K562 (cell line): ENCODE results near the gene PTCRA. TPM values are rescaled to one million over a fixed set of nuclear protein-coding genes. Genes with fewer than 3 reads are reported as not detected.

ENCODE experiments used
- ATAC-seq: fragments of 200-7000 bp; cut with Tn5 transposase; 3 replicates; pipeline ENCODE4 v1.9.1; 2020; ENCODE audit warnings: moderate library complexity
- BruUV-seq: library from RNA; stranded (reverse); fragments of 400-500 nt; replicated peaks from 2 replicates; lab custom pipeline; 2021; lab: Mats Ljungman, UMichigan
- CTCF ChIA-PET: fragments of 300-600 bp; formaldehyde crosslinking; extraction: SDS; loops from one replicate; lab custom pipeline; 2021; ENCODE audit warnings: low intra/inter-chr PET ratio; lab: Yijun Ruan, JAX
- POLR2A ChIA-PET: fragments of 300-600, 350-650 bp; sonication (Branson Sonifier 250); formaldehyde crosslinking; extraction: SDS; loops from one replicate; lab custom pipeline; 2021; ENCODE audit warnings: antibody characterized with exemption, inconsistent platforms; lab: Yijun Ruan, JAX
- DNase-seq, 4 experiments: peaks; one replicate each; pipeline versions ENCODE4 v3.0.0 to v3.0.0-alpha.2; 2011 to 2018; ENCODE audit warnings: low spot score in 3 of 4, mixed read lengths in 3 of 4; ENCODE audit errors: extremely low read depth in 1 of 4
- FAIRE-seq: peaks from 2 replicates; lab custom pipeline; 2011; peaks lifted over from hg19 to GRCh38; lab: Jason Lieb, UNC
- H2AFZ ChIP-seq: 2 replicates; pipeline ENCODE4 v1.6.0; 2011; ENCODE audit warnings: low read depth, low read length, control low read depth, inconsistent platforms
- H3K27ac ChIP-seq: fragments of 200-600 bp; 3 replicates; pipeline ENCODE4 v1.8.0; 2011; ENCODE audit warnings: low read depth, mild to moderate bottlenecking, control low read depth, inconsistent platforms, low read length, moderate library complexity, mixed read lengths; ENCODE audit errors: extremely low read depth
- H3K27me3 ChIP-seq, 2 experiments: fragments of 300-600 bp in 1 of 2; 2 replicates in 1 of 2; 3 replicates in 1 of 2; pipeline versions ENCODE4 v1.6.0 to v1.8.0; 2011; ENCODE audit warnings: inconsistent platforms in 2 of 2, low read length in 2 of 2, mild to moderate bottlenecking in 1 of 2, mixed read lengths in 1 of 2, moderate library complexity in 1 of 2; ENCODE audit not compliant: control insufficient read depth in 2 of 2, insufficient read depth in 2 of 2
- H3K36me3 ChIP-seq: fragments of 300-600 bp; 3 replicates; pipeline ENCODE4 v1.8.0; 2011; ENCODE audit warnings: mild to moderate bottlenecking, low read length, inconsistent platforms; ENCODE audit not compliant: control insufficient read depth, insufficient read depth
- H3K4me1 ChIP-seq, 2 experiments: fragments of 200-600 bp in 1 of 2; replicated peaks in 1 of 2; 2 replicates in 1 of 2; 3 replicates in 1 of 2; pipeline versions ENCODE4 v1.5.1 to v1.8.0; 2011; ENCODE audit warnings: inconsistent platforms in 2 of 2, low read length in 2 of 2, mild to moderate bottlenecking in 1 of 2, mixed read lengths in 1 of 2, moderate library complexity in 1 of 2; ENCODE audit not compliant: control insufficient read depth in 2 of 2, insufficient read depth in 2 of 2
- H3K4me2 ChIP-seq: 2 replicates; pipeline ENCODE4 v1.6.1; 2011; ENCODE audit warnings: low read length, control low read depth, inconsistent platforms, mixed read lengths; ENCODE audit not compliant: insufficient read depth
- H3K4me3 ChIP-seq: fragments of 200-600 bp; sonication (generic), shearing (Covaris generic); 2 replicates; pipeline ENCODE4 v1.5.1; 2016; ENCODE audit warnings: control low read depth, inconsistent platforms
- H3K79me2 ChIP-seq: fragments of 200-600 bp; 3 replicates; pipeline ENCODE4 v1.8.0; 2011; ENCODE audit warnings: low read length, inconsistent platforms; ENCODE audit not compliant: control insufficient read depth, insufficient read depth
- H3K9ac ChIP-seq, 2 experiments: 2 replicates each; pipeline versions ENCODE4 v1.6.0 to v1.6.1; 2011; ENCODE audit warnings: low read depth in 2 of 2, low read length in 2 of 2, control low read depth in 1 of 2, inconsistent platforms in 1 of 2, mild to moderate bottlenecking in 1 of 2, mixed read lengths in 1 of 2; ENCODE audit not compliant: insufficient read depth in 1 of 2
- H3K9me1 ChIP-seq: one replicate; pipeline ENCODE4 v1.6.0; 2011; ENCODE audit warnings: inconsistent platforms, mild to moderate bottlenecking, low read length, moderate library complexity; ENCODE audit not compliant: control insufficient read depth, insufficient read depth
- H3K9me3 ChIP-seq: replicated peaks from 2 replicates; pipeline ENCODE4 v1.5.1; 2011; ENCODE audit warnings: low read depth, low read length, inconsistent platforms; ENCODE audit not compliant: control insufficient read depth, insufficient read depth
- H4K20me1 ChIP-seq: replicated peaks from 2 replicates; pipeline ENCODE4 v1.6.1; 2011; ENCODE audit warnings: low read length, inconsistent platforms, mixed read lengths; ENCODE audit not compliant: control insufficient read depth, insufficient read depth
- CBX5 ChIP-seq: IDR thresholded peaks from 2 replicates; pipeline ENCODE4 v1.6.1; 2014; ENCODE audit warnings: low read depth, borderline replicate concordance
- CC2D1A ChIP-seq: fragments of 450-650 bp; IDR thresholded peaks from 2 replicates; pipeline ENCODE4 v1.6.1; 2017; ENCODE audit warnings: mild to moderate bottlenecking
- GABPB1 ChIP-seq: sonication (generic); formaldehyde crosslinking; IDR thresholded peaks from 2 replicates; pipeline ENCODE4 v1.8.0; 2022; ENCODE audit warnings: mild to moderate bottlenecking, missing genetic modification reagents
- HBP1 ChIP-seq: fragments of 450-650 bp; formaldehyde crosslinking; IDR thresholded peaks from 2 replicates; pipeline ENCODE4 v1.4.0; 2022; ENCODE audit warnings: missing genetic modification characterization
- HEY1 ChIP-seq: fragments of 250-450 bp; sonication (Bioruptor Pico); IDR thresholded peaks from 2 replicates; pipeline ENCODE4 v1.5.0; 2020; ENCODE audit warnings: mild to moderate bottlenecking, moderate library complexity, borderline replicate concordance
- NFE2L1 ChIP-seq: fragments of 450-650 bp; IDR thresholded peaks from 2 replicates; pipeline ENCODE4 v1.6.1; 2016; ENCODE audit warnings: missing genetic modification characterization, low read depth, mild to moderate bottlenecking, missing compliant biosample characterization, moderate library complexity, borderline replicate concordance
- PHB ChIP-seq: fragments of 250-450 bp; sonication (Bioruptor Pico); IDR thresholded peaks from 2 replicates; pipeline ENCODE4 v1.5.0; 2021
- POLR2G ChIP-seq: fragments of 200-400 bp; formaldehyde crosslinking; IDR thresholded peaks from 2 replicates; pipeline ENCODE4 v1.6.1; 2017; ENCODE audit warnings: low read depth, mild to moderate bottlenecking, antibody characterized with exemption, low read length, moderate library complexity
- RBM39 ChIP-seq: fragments of 200-400 bp; formaldehyde crosslinking; optimal IDR thresholded peaks from 2 replicates; pipeline ENCODE3; 2018; ENCODE audit warnings: low read depth, low read length
- SIN3A ChIP-seq, 2 experiments: fragments of 150-350 bp in 1 of 2; IDR thresholded peaks; 2 replicates each; pipeline ENCODE4 v1.6.1; 2011 to 2016; ENCODE audit warnings: borderline replicate concordance in 2 of 2, low read depth in 2 of 2, low read length in 2 of 2, mild to moderate bottlenecking in 2 of 2, moderate library complexity in 2 of 2; ENCODE audit not compliant: control insufficient read depth in 1 of 2
- SMAD3 ChIP-seq: fragments of 450-650 bp; formaldehyde crosslinking; conservative IDR thresholded peaks from 2 replicates; pipeline ENCODE4 v1.4.0; 2020; ENCODE audit warnings: mild to moderate bottlenecking
- SREBF1 ChIP-seq: fragments of 150-350 bp; IDR thresholded peaks from 2 replicates; pipeline ENCODE4 v1.6.1; 2014; ENCODE audit warnings: antibody characterized with exemption, low read depth, low read length, borderline replicate concordance
- ZBTB33 ChIP-seq: sonication (generic); formaldehyde crosslinking; IDR thresholded peaks from 2 replicates; pipeline ENCODE4 v1.8.1; 2023; ENCODE audit warnings: mild to moderate bottlenecking, missing genetic modification reagents
- ZNF347 ChIP-seq: fragments of 450-650 bp; formaldehyde crosslinking; IDR thresholded peaks from 2 replicates; pipeline ENCODE4 v1.4.0; 2020; ENCODE audit warnings: low read depth, mild to moderate bottlenecking, moderate library complexity
- ZNF717 ChIP-seq: fragments of 250-450 bp; sonication (Bioruptor Pico); IDR thresholded peaks from 2 replicates; pipeline ENCODE4 v1.5.0; 2021
- WGBS: fragments of 100-300 bp; shearing (Covaris generic); methylation state at CpG from one replicate; pipeline ENCODE4 v1.1.6; 2016; ENCODE audit warnings: low coverage, mixed read lengths; ENCODE audit not compliant: insufficient coverage; ENCODE audit errors: missing lambda C conversion rate; 5-methylcytosine and 5-hydroxymethylcytosine counted together
- in situ Hi-C: fragments of 300-500 bp; cut with MboI; formaldehyde crosslinking; loops from 4 replicates; pipeline ENCODE4 v1.15.0; 2018; ENCODE audit warnings: inconsistent platforms, mixed read lengths
- intact Hi-C: fragments of 100-400 bp; cut with micrococcal nuclease; formaldehyde crosslinking; loops from 2 replicates; pipeline ENCODE4 v1.14.2; 2022
- polyA plus RNA-seq, 8 experiments: library from polyadenylated mRNA; depleted of rRNA in 4 of 8; stranded (reverse) in 5 of 8; unstranded in 3 of 8; fragments of >200 nt; fragmentation: Nextera tagmentation in 2 of 8; fragmentation: Illumina TruSeq in 1 of 8; extraction: Ambion mirVana in 2 of 8; extraction: Trizol in 1 of 8; gene quantifications; 2 replicates each; pipeline versions ENCODE4 v1.2.1 to v1.2.3, GENCODE V29; 2011 to 2014; ENCODE audit warnings: inconsistent platforms in 1 of 8, missing spikeins in 1 of 8
- total RNA-seq, 7 experiments: library from RNA; depleted of rRNA in 6 of 7; stranded (reverse); fragments of >200 nt in 6 of 7; fragmentation: Illumina TruSeq in 2 of 7; extraction: Trizol in 2 of 7; gene quantifications; 2 replicates each; pipeline versions ENCODE4 v1.2.1 to v1.2.3, GENCODE V29; 2011 to 2021; ENCODE audit warnings: low replicate concordance in 1 of 7

The PTCRA gene
- total and polyA plus RNA-seq, 9 of the 15 experiments (the other 6 are each of a cell fraction or from before 2014, with no cell fraction given), result 0.21 TPM; not detected in 8

GRCh38 chr6:42960243-42961019 lies 44.6 kb downstream of the PTCRA start, which contains the start of gene GNMT:
Gene GNMT, plus strand, starts transcription at chr6:42960754. Its CDS starts 14 bp downstream, at chr6:42960768.
- Histone ChIP-seq H4K20me1 (no peaks in the 10 kb centered on the region), H3K4me1 (peaks cover 0 to 14% of the 10 kb centered on the region in 2 experiments; a peak in 2 of 5 replicates), H3K79me2 (no peaks in the 10 kb centered on the region), H3K36me3 (peaks cover 18% of the 10 kb centered on the region; the same call in 1 of the 3 replicates), H3K9me3 (no peaks in the 10 kb centered on the region), H3K9ac (no peak within 1 kb of the TSS; a peak in 1 of 4 replicates), H3K27ac (no peak within 1 kb of the TSS), H3K4me2 (no peak within 1 kb of the TSS), H2AFZ (no peak within 1 kb of the TSS), H3K9me1 (no peaks in the 10 kb centered on the region), H3K27me3 (no peaks in the 10 kb centered on the region), H3K4me3 (no peak within 1 kb of the TSS)
- POLR2A ChIA-PET, result interaction anchor here (0.6 to 0.9 kb wide), 4 partner anchors 11 to 213 kb away, joined by 3 to 5 read pairs (median 3); no protein-coding TSS in a partner anchor
- DNase-seq (no peak), FAIRE-seq (no peak), ATAC-seq (no peak)
- TF ChIP-seq HEY1 (CRISPR knock-in tag) (no peak), SMAD3 (no peak), ZNF347 (CRISPR knock-in tag) (no peak), PHB (CRISPR knock-in tag) (no peak), RBM39 (no peak), POLR2G (peak; percentile 65), SREBF1 (no peak), NFE2L1 (tag) (no peak), CBX5 (no peak), SIN3A (IDR thresholded peaks at IDR 0.05; ENCODE audit: borderline replicate concordance in 2 of 2, control insufficient read depth in 1 of 2, low read depth in 2 of 2, low read length in 2 of 2) (no peak), ZNF717 (no peak), GABPB1 (CRISPR knock-in tag) (no peak), HBP1 (CRISPR knock-in tag) (no peak), CC2D1A (no peak), ZBTB33 (CRISPR knock-in tag) (peak; percentile 62)
- in situ Hi-C loops, result no loop called here
- intact Hi-C loops, result loop anchor here (5.0 kb wide), 1 partner anchor 58 kb away; no protein-coding TSS in a partner anchor
- no TSS peak for BruUV-seq
- CTCF ChIA-PET, result no interaction called here
- 84% methylated on average over 55 of the region's 62 CpGs for WGBS
